ENCODE measurements around the gene MYO7B.

Gene MYO7B

DNA sequence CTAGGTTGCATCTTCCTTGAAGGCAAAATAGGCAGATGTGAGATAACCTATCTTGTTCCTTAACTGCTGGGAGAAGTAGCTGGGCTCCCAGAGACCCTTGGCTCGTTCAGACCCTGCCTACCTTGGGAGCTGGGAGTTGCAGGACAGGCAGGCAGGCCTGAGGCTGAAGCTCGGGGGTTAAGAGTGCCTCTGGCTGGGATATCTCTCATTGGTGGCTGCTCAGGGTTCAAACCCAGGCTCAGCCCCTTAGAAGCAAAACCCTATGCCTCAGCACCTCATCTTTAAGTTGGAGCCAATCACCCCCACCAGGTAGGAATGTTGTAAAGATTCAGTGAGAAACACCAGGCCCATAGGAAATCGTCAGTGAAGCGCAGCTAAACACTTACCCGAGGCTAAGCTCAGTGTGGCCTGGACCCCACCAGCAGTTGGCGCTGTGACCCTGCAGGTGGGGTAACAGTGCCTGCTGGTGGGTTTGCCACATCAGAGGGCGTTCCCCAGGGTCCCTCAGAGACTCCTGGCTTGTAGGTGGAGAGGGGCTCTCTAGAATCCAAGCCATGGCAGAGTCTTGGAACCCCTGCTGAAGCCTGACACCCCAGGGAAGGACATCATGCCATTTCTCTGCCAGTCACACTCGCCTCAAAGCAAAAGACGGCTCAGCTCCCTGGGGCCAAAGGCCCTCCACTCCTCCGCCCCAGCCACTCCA is 55.9 kb downstream of the MYO7B start:
- peak; percentile 68 for DNase-seq

DNA sequence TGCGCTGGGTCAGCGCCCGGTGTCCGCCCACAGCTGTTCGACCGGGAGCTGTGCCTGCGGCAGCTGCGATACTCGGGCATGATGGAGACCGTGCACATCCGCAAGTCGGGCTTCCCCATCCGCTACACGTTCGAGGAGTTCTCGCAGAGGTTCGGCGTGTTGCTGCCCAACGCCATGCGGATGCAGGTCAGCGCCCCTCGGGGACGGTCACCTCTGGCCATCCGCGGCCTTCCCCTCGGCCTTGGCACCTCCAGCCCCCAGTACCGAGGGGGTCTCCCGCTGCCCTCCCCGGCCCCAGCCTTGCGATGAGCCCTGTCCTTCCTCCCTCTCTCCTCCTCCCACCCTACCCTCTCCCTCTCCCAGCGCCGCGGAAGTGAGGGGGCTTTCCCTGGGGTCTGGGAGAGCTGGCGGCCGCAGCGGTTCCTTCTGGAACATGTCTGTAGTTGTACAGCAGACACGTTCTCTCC is 57.3 kb downstream of the MYO7B start:
- no peak for DNase-seq

DNA sequence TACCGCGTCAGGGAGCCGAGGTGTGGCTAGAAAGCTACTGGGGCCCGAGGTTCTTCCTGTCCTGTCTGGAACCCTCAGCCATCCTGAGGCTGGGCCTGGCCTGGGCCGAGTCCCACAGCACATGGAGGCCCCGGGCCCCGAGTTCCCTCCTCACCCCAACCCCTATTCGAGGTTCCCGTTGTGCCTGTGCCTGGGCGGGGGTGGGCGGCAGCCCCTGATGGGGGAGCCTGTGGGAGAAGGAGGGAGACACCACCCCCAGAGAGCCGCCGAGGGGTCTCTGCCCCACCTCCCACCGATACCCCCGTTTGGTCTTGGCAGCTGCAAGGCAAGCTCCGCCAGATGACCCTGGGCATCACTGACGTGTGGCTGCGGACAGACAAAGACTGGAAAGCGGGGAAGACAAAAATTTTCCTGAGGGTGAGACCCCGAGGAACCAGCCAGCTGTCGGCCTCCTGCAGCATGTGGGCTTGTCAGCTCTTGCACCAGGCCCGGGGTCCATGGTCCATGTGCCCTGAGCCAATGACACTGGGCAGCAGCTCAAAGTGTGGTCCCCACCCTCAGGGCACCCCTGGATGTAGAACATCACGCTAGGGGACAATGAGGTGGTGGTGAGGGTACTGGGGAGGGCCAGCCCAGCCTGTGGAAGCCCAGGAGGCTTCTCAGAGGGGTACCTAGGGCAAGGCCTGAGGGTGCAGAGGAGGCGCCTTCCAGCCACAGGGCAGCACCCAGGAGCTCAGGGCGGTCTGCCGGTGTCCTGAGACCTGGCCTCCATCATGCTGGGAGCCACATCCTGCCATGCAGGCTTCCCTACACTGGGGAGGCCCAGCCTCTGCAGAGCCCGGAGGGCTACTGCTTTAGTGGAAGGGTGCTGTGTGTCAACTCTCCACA is 58.0 kb downstream of the MYO7B start:
- DNase-seq, result no peak

DNA sequence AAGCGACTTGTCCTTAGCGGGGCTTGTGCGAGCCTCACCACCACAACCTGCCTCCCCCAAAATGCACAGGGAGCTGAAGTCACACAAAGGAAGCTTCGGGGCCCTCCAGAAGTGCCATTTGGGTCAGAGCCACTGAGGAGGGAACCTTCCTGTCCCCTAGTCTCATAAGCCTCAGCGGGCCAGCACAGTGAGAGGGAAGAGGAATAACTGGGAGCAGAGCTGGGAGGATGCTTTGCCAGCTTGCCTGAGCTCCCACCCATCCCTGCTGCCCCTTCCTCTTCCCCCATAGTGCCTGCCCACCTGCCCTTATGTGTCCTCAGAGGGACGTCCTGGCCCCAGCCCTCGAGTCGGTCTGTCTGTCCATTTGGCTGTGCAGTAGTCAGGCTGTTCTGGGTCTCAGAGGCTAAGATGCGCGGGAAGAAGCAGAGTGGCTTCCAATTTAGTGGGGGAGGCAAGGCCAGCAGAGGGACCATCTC is 58.7 kb downstream of the MYO7B start:
- DNase-seq, result no peak

DNA sequence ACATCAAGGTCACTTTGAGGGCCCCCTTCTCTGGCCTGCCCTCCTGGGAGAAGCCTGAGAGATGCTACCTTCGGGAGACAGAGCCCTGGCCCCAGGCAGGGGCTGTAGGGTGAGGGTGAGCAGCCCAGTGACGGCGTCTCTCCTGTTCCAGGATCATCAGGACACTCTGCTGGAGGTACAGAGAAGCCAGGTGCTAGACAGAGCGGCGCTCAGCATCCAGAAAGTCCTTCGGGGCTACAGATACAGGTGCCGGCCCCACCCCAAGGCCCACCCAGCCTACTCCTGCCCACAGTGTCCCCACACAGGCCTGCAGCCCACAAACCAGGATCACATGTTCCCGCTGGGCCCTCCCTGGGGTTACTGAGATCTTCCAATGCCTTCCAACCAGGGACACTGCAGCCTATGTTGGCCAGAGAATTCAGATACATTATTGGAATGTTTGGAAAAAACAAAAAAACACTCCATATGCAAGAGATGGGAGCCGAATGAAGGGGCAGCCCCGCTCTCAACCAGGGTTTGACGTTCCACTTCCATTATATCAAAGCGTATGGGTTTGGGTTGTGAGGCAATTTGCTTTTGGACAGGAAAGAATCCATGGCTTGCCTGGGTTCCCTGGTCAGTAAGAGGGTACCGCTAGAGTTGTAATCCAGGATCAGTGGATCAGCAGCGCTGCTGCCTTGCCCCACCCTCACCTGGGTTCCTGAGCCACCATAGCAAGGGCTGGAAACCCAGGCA is 61.0 kb downstream of the MYO7B start:
- no peak for DNase-seq

DNA sequence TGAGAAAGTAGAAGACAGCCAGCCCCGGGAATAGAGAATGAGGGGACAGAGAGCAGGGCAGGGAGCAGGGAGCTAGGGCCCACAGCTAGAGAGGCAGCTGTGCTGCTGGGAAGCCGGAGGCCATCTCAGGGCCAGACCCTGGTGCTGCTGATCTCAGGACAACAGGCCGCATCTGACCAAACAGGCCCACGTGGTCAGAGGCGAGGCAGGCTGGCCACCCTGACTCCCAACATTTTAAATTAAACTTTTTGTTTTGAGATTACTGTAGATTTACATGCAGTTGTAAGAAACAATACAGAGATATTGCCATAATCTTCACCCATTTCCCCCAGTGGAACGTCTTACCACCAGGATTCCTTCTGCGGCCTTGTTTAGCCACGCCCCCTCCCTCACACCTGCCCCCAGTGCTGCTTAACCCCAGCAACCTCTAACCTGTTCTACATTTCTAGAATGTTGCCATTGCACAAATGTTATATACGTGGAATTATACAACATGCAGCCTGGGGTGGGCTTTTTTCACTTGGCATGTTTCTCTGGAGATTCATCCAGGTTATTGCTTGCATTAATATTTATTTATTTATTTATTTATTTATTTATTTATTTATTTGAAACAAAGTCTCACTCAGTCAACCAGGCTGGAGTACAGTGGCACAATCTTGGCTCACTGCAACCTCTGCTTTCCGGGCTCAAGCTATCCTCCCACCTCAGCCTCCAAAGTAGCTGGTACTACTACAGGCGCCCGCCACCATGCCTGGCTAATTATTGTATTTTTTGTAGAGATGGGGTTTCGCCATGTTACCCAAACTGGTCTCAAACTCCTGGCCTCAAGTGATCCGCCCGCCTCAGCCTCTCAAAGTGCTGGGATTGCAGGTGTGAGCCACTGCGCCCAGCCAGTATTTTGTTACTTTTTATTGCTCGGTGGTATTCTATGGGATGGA is 61.8 kb downstream of the MYO7B start:
- DNase-seq, result no peak

DNA sequence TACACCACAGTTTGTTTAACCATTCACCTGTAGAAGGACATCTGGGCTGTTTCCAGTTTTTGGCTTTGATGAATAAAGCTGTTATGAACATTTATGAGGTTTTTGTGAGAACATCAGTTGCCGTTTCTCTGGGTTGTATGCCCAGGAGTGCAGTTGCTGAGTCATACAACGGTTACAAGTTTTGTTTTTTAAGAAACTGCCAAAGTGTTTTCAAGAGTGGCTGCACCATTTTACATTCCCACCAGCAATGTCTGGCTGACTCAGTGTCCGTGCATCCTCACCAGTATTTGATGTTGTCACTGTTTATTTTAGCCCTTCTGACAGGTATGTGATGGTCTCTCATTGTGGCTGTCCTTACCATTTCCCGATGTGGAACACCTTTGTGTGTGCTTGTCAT is 62.5 kb downstream of the MYO7B start:
- no peak for DNase-seq

DNA sequence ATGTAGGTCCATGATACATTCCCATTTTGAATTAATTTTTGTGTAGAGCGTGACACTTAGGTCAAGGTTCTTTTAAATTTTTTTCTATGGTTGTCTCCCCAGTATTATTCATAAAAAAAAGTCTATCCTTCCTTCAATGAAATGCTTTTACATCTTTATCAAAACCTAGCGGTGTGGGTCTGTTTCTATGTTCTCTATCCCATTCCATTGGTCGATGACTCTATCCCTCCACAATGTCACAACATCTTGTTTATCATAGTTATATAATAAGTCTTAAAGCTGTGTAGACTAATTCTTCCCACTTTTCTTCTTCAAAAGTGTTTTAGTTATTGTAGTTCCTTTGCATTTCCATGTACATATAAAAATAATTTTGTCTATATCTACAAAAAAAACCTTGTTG is 63.2 kb downstream of the MYO7B start:
- DNase-seq, result no peak

DNA sequence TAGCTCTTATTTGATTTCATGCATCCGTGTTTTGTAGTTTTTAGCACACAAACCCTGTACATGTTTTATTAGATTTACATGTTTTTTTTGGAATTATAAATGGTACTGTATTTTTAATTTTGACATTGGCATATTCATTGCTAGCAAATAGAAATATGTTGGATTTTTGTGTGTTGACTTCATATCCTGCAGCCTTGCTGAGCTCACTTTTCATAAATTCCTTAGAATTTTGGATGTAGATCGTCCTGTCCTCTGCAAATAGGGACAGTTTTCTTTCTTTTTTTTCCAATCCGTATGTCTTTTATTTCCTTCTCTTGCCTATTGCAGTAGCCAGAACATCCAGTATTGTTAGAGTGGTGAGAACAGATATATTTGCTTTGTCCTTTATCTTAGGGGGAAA is 63.7 kb downstream of the MYO7B start:
- DNase-seq, result no peak

DNA sequence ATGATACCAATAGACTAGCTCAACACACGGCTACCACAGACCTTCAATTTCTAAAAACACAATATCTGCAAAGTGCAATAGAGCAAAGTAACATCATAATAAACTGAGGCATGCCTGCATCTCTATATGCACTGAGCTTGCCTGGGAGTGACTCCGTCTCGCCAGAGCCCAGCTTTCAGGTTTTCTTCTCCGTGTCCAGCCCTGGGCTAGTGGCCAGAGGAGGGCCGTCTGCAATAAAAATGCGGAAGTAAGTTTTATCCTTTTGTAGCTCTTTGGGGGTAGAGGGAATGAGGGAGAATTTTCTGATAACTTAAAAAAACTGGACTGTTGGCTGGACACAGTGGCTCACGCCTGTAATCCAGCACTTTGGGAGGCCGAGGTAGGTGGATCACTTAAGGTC is 69.5 kb downstream of the MYO7B start:
- no peak for DNase-seq

DNA sequence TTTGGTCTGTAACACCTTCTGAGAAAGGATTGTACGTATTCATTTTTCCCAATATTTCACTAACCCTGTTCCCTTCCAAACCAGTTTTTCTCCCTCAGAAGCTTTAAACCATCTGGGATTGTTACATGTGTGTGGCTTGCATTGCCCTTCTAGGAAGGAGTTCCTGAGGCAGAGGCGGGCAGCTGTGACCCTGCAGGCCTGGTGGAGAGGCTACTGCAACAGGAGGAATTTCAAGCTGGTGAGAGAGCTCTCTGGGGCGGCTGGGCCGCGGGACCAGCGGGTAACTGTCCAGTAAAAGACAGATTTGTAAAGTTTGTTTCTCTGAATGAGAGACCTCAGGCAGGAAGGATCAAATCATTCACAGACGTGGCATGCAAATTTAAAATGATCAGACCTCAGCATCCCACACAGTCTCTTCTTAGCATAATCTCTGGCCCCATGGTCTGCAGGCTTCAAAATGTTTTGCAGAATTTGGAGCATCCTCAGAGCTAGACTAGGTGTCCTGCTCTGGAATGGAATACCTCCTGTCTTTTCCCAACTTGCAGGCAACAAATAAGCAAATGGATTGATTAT is 70.3 kb downstream of the MYO7B start:
- DNase-seq, result no peak

DNA sequence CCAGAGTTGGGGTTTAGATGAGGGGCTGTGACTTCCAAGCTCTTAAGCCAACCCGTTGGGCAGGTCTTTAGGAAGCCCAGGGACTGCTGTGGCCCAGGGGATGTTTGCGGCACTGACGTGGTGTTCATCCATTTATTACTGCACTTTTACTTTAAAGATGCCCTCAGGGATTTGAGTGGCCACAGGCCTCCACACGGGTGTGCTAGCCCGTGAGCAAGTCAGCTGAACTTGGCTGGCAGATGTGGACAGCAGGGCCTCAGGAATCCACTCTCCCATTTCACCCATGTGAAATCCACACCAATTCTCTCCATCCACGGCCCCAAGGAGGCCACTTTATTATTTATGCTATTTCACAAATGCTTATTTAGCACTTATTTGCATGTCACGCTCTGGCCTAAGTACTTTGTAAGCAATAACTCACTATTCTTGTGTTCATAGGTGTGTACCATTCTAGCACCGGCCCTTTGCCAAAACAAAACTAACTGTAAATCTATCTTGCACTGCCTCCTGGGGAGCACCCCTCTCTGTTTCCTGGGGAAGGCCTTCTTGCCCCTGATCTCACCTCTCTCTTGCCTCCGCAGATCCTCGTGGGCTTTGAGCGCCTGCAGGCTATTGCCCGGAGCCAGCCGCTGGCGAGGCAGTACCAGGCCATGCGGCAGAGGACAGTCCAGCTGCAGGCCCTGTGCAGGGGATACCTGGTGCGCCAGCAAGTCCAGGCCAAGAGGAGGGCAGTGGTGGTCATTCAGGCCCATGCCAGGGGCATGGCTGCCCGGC is 71.3 kb downstream of the MYO7B start:
- DNase-seq, result no peak

DNA sequence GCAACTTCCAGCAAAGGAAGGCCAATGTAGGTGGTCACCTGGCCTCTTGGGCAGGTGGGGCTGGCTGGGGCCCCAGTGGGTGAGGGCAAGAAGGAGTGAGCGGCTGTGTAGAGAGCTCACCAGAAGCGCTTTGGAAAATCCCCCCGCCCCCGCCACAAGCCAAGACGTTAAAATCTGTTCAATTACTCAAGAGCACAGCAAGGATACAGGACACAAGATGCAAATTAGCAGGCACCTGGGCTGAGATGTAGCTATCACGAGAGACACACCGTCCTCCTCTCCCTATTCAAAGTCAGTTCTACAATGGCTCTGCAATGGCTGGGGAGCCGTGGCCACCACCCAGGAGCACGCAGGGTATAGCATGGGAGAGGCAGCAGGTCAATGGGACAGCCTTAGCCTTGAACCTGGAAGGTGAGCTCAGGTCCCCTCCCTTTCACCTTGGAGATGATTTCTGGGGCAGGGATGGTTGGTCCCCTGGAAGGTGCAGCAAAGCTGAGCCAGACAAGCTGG is 72.0 kb downstream of the MYO7B start:
- DNase-seq, result no peak

DNA sequence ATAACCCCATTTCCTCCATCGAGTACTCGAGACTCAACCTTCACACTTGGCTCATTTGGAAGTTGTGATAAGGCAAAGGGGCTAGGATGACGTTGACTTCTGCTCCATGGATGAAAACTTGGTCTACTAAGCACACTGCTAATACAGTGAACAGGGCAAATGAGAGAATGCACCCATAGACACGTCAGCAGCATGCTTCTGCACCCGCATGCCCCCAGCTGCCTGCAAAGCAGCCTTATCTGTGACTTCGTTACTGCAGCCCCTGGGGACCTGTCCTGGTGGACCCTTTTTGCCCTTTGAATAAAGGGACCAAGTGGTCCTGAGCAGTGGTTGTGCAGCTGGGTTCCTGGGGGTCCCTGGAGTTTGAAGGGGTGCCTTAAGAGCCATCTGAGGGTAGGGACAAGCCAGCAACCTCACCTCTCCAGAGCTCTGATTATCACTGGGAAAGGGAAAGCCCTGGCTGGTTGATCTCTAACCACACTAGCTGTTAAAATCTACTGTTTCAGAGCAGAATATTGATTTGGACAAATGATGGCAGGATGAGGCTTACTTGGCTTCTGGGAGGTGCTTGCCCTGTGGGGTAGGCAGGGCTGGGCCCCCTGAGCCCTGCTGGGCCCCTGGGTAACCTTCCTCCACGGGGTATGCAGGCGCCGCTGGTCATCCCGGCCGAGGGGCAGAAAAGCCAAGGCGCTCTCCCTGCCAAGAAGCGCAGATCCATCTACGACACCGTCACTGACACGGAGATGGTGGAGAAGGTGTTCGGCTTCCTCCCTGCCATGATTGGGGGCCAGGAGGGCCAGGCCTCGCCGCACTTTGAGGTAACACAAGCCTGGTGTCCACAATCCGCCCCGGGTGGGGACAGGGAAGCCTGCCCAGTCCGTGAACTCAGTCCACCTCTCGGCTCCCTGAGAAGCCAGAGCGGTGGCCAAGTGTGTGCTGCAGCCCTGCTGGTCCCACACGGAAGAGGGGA is 72.9 kb downstream of the MYO7B start:
- no peak for DNase-seq

DNA sequence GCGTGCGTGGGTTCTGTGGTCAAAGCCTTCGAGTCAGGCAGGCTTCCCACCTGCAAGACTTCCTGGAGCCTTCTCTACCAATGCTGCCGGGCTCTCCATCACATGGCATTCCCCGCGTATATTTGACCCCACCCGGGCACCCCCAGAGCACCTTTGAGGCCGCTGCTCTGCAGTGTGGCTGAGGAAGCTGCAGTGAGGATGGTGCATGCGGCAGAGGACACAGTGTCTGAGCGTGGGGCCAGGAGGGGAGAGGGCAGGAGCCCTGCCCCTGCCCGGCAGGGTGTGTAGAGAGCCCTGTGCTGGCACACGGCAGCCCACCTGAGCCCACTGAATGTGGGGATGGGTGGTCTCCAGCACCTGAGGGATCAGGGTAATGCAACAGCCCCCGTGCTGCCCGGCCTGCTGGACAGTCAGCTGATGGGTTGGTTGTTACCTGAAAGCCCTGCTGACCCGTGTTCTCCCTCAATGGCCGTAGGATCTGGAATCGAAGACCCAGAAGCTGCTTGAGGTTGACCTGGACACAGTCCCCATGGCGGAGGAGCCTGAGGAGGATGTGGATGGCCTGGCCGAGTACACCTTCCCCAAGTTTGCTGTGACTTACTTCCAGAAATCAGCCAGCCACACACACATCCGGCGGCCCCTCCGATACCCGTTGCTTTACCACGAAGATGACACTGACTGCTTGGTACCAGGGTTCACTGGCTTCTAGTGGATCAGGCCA is 73.7 kb downstream of the MYO7B start:
- DNase-seq, result no peak

DNA sequence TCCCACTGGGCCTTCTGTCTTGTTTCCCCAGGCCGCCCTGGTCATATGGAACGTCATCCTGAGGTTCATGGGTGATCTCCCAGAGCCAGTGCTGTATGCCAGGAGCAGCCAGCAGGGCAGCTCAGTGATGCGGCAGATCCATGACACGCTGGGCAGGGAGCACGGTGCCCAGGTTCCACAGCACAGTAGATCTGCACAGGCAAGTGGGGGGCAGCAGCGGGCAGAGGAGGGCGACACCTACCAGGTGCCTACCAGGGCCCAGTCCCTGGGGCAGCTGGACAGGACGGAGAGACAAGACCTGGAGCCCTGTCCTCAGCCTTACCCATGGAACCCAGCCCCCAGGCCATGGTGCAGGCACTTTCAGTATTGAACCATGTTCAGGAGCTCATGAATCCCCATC is 74.3 kb downstream of the MYO7B start:
- DNase-seq, result no peak

DNA sequence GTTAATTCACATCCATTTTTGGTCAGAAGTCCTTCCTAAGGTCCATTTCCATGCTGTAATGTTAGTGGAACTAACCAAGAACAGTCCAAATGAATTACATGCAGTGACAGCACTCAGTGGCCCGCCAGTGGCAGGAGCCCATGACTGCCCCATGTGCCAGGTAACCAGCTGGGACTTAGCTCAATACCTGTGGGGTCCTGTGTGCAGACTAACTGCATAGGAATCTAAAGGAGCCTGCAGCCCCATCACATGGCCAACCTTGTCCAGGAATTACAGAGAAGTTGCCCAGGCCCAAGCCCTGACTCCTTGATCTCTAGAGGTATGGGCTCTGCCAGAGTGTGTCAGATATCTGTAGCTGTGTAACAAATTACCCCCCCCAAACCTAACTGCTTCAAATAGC is 75.1 kb downstream of the MYO7B start:
- no peak for DNase-seq

DNA sequence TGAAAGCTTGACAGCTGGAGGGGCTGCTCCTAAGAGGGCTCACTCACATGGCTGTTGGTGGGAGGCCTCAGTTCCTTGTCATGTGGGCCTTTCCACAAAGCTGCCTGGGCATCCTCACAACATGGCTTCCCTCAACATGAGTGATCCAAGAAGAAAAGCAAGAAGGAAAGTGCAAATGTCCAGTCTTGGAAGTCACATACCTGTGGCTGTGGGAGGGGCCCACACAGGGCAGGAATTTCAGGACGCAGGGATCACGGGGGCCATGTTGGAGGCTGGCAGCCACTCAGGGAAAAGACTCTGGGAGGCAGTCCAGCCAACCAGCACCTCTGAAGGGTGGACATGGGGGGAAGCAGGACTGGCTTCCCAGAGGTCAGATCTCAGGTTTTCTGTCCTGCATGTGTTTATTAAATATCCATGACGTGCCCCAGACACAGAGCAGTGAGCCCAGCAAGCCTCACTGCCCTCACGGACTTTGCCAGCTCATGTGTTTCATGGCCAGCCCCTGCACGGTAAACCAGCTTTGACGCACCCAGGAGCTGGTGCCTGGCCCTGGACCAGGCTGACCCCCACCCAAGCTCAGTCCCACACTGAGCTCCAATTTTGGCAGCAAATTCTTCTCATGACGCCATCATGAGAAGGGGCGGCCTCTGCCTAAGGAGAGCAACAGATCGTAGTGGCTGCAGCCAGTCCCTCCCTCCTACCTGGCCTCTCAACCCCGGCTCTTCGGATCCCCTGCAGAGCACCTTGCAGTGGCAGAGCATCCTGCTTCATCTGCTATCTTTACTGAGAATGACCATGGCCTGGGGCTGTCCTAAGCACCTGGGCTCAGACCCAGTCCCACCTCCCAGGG is 75.8 kb downstream of the MYO7B start:
- DNase-seq, result no peak

Measured in stimulated activated CD4-positive, alpha-beta T cell treated with anti-CD3 and anti-CD28 coated beads, Interleukin-12 subunit alpha, Interleukin-12 subunit beta, amount 100 ng/mL, for 4 hours (primary cell).